A549 (cell line): ENCODE results near the gene HS3ST3A1.

Experiments
- CHD4 ChIP-seq: fragments of 200-600 bp; sonication (generic); IDR thresholded peaks from 2 replicates; pipeline ENCODE4 v1.6.1; 2016; ENCODE audit warnings: antibody characterized with exemption, mild to moderate bottlenecking, borderline replicate concordance
- EP300 ChIP-seq, 2 experiments: fragments of >200 bp; sonication (Bioruptor Twin); formaldehyde crosslinking; IDR thresholded peaks; 2 replicates in 1 of 2; 3 replicates in 1 of 2; pipeline ENCODE4 v1.6.1; 2016 to 2017
- ESRRA ChIP-seq: fragments of 150-350 bp; IDR thresholded peaks from 2 replicates; pipeline ENCODE4 v1.6.1; 2014; ENCODE audit warnings: mild to moderate bottlenecking, low read length, borderline replicate concordance
- HOXB13 ChIP-seq: fragments of 250-450 bp; sonication (Bioruptor Pico); IDR thresholded peaks from 2 replicates; pipeline ENCODE4 v1.5.0; 2020; ENCODE audit warnings: low read depth, mild to moderate bottlenecking, moderate library complexity
- MAFK ChIP-seq: fragments of 450-650 bp; IDR thresholded peaks from 2 replicates; pipeline ENCODE4 v1.6.1; 2014; ENCODE audit not compliant: partially characterized antibody
- POLR2A ChIP-seq: IDR thresholded peaks from 2 replicates; pipeline ENCODE4 v1.6.1; 2012; ENCODE audit warnings: mild to moderate bottlenecking, low read length
- RCOR1 ChIP-seq: fragments of 150-350 bp; IDR thresholded peaks from 2 replicates; pipeline ENCODE4 v1.6.1; 2014; ENCODE audit warnings: antibody characterized with exemption, low read length, low read depth
- RFX5 ChIP-seq: fragments of 450-650 bp; IDR thresholded peaks from 2 replicates; pipeline ENCODE4 v1.7.1; 2014; ENCODE audit warnings: antibody characterized with exemption, mild to moderate bottlenecking, moderate library complexity
- ZFP36 ChIP-seq: fragments of 450-650 bp; IDR thresholded peaks from 2 replicates; pipeline ENCODE4 v1.6.1; 2014; ENCODE audit warnings: borderline replicate concordance; ENCODE audit not compliant: partially characterized antibody
- TF ChIP-seq, protein P1 (sequence below): IDR thresholded peaks from 2 replicates; pipeline ENCODE4 v1.6.1; 2012; ENCODE audit warnings: low read depth, borderline replicate concordance
- TF ChIP-seq, protein P2 (sequence below): IDR thresholded peaks from 2 replicates; pipeline ENCODE4 v1.6.1; 2012
- TF ChIP-seq, protein P3 (sequence below): fragments of >200 bp; sonication (Bioruptor Twin); formaldehyde crosslinking; IDR thresholded peaks from 3 replicates; pipeline ENCODE4 v1.5.1; 2016
- TF ChIP-seq, protein P4 (sequence below): fragments of 450-650 bp; IDR thresholded peaks from 2 replicates; pipeline ENCODE4 v1.6.1; 2014; ENCODE audit warnings: antibody characterized with exemption
- TF ChIP-seq, protein P5 (sequence below): fragments of >200 bp; sonication (Bioruptor Twin); formaldehyde crosslinking; IDR thresholded peaks from 3 replicates; pipeline ENCODE4 v1.6.1; 2016

DNA sequence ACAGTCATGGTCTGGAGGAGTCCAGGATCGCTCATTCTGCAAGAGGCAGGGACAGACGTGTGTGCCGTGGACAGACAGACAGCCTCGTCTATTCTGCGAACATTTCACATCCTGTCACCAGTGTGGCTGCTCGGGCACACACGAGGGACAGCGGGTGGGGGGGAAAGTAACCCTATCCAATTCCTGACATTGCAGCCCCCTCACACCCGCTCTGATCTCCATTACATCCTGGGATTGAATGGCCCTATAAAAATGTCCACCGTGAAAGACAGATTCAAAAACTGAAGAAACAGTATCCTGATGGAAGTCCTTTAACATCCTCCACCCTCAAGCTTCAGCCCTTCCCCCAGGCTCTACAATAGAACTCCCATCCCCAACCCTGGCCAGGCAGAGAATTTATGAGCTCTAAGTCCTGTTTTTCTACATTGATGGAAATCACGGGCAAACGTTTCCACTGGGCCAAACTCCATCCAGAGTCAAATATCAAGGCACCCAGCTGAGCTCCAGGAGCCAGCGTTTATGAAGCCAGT lies 39.4 kb downstream of the HS3ST3A1 start:
- TF ChIP-seq, protein P1, sequence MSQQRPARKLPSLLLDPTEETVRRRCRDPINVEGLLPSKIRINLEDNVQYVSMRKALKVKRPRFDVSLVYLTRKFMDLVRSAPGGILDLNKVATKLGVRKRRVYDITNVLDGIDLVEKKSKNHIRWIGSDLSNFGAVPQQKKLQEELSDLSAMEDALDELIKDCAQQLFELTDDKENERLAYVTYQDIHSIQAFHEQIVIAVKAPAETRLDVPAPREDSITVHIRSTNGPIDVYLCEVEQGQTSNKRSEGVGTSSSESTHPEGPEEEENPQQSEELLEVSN: no peak
- TF ChIP-seq RCOR1 (no peak), RFX5 (no peak), HOXB13 (CRISPR knock-in tag) (no peak), POLR2A (no peak), EP300 (IDR thresholded peaks at IDR 0.05) (no peak), CHD4 (no peak), MAFK (no peak), ZFP36 (no peak), ESRRA (no peak)
- TF ChIP-seq, protein P2, sequence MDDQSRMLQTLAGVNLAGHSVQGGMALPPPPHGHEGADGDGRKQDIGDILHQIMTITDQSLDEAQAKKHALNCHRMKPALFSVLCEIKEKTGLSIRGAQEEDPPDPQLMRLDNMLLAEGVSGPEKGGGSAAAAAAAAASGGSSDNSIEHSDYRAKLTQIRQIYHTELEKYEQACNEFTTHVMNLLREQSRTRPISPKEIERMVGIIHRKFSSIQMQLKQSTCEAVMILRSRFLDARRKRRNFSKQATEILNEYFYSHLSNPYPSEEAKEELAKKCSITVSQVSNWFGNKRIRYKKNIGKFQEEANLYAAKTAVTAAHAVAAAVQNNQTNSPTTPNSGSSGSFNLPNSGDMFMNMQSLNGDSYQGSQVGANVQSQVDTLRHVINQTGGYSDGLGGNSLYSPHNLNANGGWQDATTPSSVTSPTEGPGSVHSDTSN: no peak
- TF ChIP-seq, protein P3, sequence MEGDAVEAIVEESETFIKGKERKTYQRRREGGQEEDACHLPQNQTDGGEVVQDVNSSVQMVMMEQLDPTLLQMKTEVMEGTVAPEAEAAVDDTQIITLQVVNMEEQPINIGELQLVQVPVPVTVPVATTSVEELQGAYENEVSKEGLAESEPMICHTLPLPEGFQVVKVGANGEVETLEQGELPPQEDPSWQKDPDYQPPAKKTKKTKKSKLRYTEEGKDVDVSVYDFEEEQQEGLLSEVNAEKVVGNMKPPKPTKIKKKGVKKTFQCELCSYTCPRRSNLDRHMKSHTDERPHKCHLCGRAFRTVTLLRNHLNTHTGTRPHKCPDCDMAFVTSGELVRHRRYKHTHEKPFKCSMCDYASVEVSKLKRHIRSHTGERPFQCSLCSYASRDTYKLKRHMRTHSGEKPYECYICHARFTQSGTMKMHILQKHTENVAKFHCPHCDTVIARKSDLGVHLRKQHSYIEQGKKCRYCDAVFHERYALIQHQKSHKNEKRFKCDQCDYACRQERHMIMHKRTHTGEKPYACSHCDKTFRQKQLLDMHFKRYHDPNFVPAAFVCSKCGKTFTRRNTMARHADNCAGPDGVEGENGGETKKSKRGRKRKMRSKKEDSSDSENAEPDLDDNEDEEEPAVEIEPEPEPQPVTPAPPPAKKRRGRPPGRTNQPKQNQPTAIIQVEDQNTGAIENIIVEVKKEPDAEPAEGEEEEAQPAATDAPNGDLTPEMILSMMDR: no peak
- TF ChIP-seq, protein P4, sequence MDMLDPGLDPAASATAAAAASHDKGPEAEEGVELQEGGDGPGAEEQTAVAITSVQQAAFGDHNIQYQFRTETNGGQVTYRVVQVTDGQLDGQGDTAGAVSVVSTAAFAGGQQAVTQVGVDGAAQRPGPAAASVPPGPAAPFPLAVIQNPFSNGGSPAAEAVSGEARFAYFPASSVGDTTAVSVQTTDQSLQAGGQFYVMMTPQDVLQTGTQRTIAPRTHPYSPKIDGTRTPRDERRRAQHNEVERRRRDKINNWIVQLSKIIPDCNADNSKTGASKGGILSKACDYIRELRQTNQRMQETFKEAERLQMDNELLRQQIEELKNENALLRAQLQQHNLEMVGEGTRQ: no peak
- TF ChIP-seq, protein P5, sequence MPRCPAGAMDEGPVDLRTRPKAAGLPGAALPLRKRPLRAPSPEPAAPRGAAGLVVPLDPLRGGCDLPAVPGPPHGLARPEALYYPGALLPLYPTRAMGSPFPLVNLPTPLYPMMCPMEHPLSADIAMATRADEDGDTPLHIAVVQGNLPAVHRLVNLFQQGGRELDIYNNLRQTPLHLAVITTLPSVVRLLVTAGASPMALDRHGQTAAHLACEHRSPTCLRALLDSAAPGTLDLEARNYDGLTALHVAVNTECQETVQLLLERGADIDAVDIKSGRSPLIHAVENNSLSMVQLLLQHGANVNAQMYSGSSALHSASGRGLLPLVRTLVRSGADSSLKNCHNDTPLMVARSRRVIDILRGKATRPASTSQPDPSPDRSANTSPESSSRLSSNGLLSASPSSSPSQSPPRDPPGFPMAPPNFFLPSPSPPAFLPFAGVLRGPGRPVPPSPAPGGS: no peak
